Ascending aorta (tissue), 2 donors: ENCODE results near the gene UBL7. TPM values are rescaled to one million over a fixed set of nuclear protein-coding genes. Genes with fewer than 3 reads are reported as not detected.

Experiments
- DNase-seq, 2 donors: peaks; one replicate each; pipeline ENCODE4 v3.0.0-alpha.2; 2019; ENCODE audit warnings: low spot score in 2 of 2
- H3K27ac ChIP-seq, 2 donors: fragments of 200-600 bp; sonication (generic); one replicate each; pipeline ENCODE4 v1.5.1; 2016 to 2017; ENCODE audit warnings: mild to moderate bottlenecking in 1 of 2
- H3K27me3 ChIP-seq: fragments of 200-600 bp; sonication (generic); one replicate; pipeline ENCODE4 v1.5.1; 2017
- H3K36me3 ChIP-seq, 2 donors: fragments of 200-600 bp; sonication (generic); one replicate each; pipeline ENCODE4 v1.5.1; 2016
- H3K4me1 ChIP-seq, 2 donors: fragments of 200-600 bp; sonication (generic); one replicate each; pipeline ENCODE4 v1.5.1; 2016 to 2017; ENCODE audit warnings: mild to moderate bottlenecking in 1 of 2
- H3K4me3 ChIP-seq, 2 donors: fragments of 200-600 bp; sonication (generic); one replicate each; pipeline ENCODE4 v1.5.1; 2016 to 2017; ENCODE audit warnings: mild to moderate bottlenecking in 1 of 2
- H3K9me3 ChIP-seq, 2 donors: fragments of 200-600 bp; sonication (generic); one replicate each; pipeline ENCODE4 v1.5.1; 2016
- CTCF ChIP-seq, 3 experiments: fragments of 200-600 bp in 2 of 3; fragments of 450-650 bp in 1 of 3; sonication (generic) in 2 of 3; IDR thresholded peaks; one replicate each; pipeline ENCODE4 v1.5.1; 2016 to 2019; ENCODE audit warnings: antibody characterized with exemption in 3 of 3, mild to moderate bottlenecking in 1 of 3, moderate library complexity in 1 of 3
- intact Hi-C: fragments of 100-400 bp; cut with DNase I; formaldehyde crosslinking; loops from one replicate; pipeline ENCODE4 v1.15.1; 2023
- total RNA-seq: library from RNA; depleted of rRNA; stranded (reverse); fragments of >200 nt; gene quantifications from one replicate; pipeline ENCODE4 v1.1.0, GENCODE V29; 2016

UBL7 gene
- total RNA-seq, 1 donor from 2014 or later: 63.4 TPM

- Histone ChIP-seq H3K27me3 (no peaks in the 10 kb centered on the region), H3K36me3 (no peaks in the 10 kb centered on the region), H3K4me3 (no peak overlapping the region), H3K27ac (no peak overlapping the region), H3K4me1 (no peaks in the 10 kb centered on the region), H3K9me3 (no peaks in the 10 kb centered on the region)
- TF ChIP-seq CTCF (IDR thresholded peaks at IDR 0.05): no peak
- no peak for DNase-seq
- intact Hi-C loops: no loop called here
These were observed 41.3 kb upstream of the UBL7 start for GRCh38 chr15:74502301-74502700.

- Histone ChIP-seq H3K36me3 (no peaks in the 10 kb centered on the region), H3K4me1 (no peaks in the 10 kb centered on the region), H3K9me3 (no peaks in the 10 kb centered on the region), H3K27ac (no peak overlapping the region), H3K27me3 (no peaks in the 10 kb centered on the region), H3K4me3 (no peak overlapping the region)
- intact Hi-C loops: no loop called here
- no peak for DNase-seq
- no peak for TF ChIP-seq CTCF (IDR thresholded peaks at IDR 0.05)
These were observed 39.4 kb upstream of the UBL7 start for GRCh38 chr15:74500401-74500800.

GRCh38 chr15:74499366-74499765, 38.4 kb upstream of the UBL7 start:
- H3K27ac ChIP-seq: no peak overlapping the region
- TF ChIP-seq CTCF (IDR thresholded peaks at IDR 0.05): no peak
- no peaks in the 10 kb centered on the region for H3K36me3 ChIP-seq
- H3K27me3 ChIP-seq: no peaks in the 10 kb centered on the region
- H3K9me3 ChIP-seq: no peaks in the 10 kb centered on the region
- no peak for DNase-seq
- H3K4me3 ChIP-seq: no peak overlapping the region
- no peaks in the 10 kb centered on the region for H3K4me1 ChIP-seq
- intact Hi-C loops: no loop called here

GRCh38 chr15:74497584-74497983, 36.6 kb upstream of the UBL7 start:
- Histone ChIP-seq H3K36me3 (no peaks in the 10 kb centered on the region), H3K9me3 (no peaks in the 10 kb centered on the region), H3K4me3 (no peak overlapping the region), H3K27ac (no peak overlapping the region), H3K4me1 (no peaks in the 10 kb centered on the region), H3K27me3 (no peaks in the 10 kb centered on the region)
- no peak for TF ChIP-seq CTCF (IDR thresholded peaks at IDR 0.05)
- intact Hi-C loops: no loop called here
- no peak for DNase-seq

- H3K36me3 ChIP-seq: no peaks in the 10 kb centered on the region
- intact Hi-C loops: no loop called here
These were observed 35.7 kb upstream of the UBL7 start for GRCh38 chr15:74496648-74497047.

More at GRCh38 chr15:74496648-74497047, 35.7 kb upstream of the UBL7 start:
- TF ChIP-seq CTCF (IDR thresholded peaks at IDR 0.05): no peak
- Histone ChIP-seq H3K9me3 (no peaks in the 10 kb centered on the region), H3K4me3 (no peak overlapping the region), H3K27me3 (no peaks in the 10 kb centered on the region), H3K4me1 (no peaks in the 10 kb centered on the region), H3K27ac (no peak overlapping the region)
- no peak for DNase-seq
